Mesenchymal stem cell (in vitro differentiated cells and primary cell): ENCODE measurements around the gene NMRK1.
A peak's percentile ranks its signal among the peaks of the same experiment; 100 is the strongest.

Experiments
- DNase-seq: peaks from one replicate; pipeline ENCODE4 v3.0.0-alpha.2; 2013
- H2AFZ ChIP-seq: one replicate; pipeline ENCODE4 v1.6.1; 2013; ENCODE audit warnings: low read depth, mild to moderate bottlenecking, control low read depth, inconsistent platforms, low read length, moderate library complexity
- H2AK5ac ChIP-seq: 2 replicates; pipeline ENCODE4 v1.6.1; 2013; ENCODE audit warnings: low read length, moderate library complexity, mild to moderate bottlenecking, inconsistent platforms; ENCODE audit not compliant: severe bottlenecking
- H2BK120ac ChIP-seq: one replicate; pipeline ENCODE4 v1.6.1; 2013; ENCODE audit warnings: low read depth, mild to moderate bottlenecking, inconsistent platforms, low read length, moderate library complexity
- H2BK12ac ChIP-seq, 2 experiments: one replicate each; pipeline ENCODE4 v1.6.1; 2013; ENCODE audit warnings: inconsistent platforms in 2 of 2, low read length in 2 of 2, mild to moderate bottlenecking in 2 of 2, moderate library complexity in 2 of 2, control low read depth in 1 of 2
- H2BK15ac ChIP-seq: one replicate; pipeline ENCODE4 v1.6.1; 2013; ENCODE audit warnings: mild to moderate bottlenecking, low read depth, inconsistent platforms; ENCODE audit not compliant: poor library complexity, severe bottlenecking
- H2BK5ac ChIP-seq: 2 replicates; pipeline ENCODE4 v1.6.1; 2013; ENCODE audit warnings: low read depth, mild to moderate bottlenecking, low read length, control low read depth, inconsistent platforms; ENCODE audit not compliant: poor library complexity, severe bottlenecking
- H3K14ac ChIP-seq, 2 experiments: one replicate each; pipeline ENCODE4 v1.6.1; 2013; ENCODE audit warnings: inconsistent platforms in 2 of 2, low read length in 2 of 2, control low read depth in 1 of 2, mild to moderate bottlenecking in 1 of 2, moderate library complexity in 1 of 2
- H3K18ac ChIP-seq, 2 experiments: one replicate each; pipeline ENCODE4 v1.6.1; 2013; ENCODE audit warnings: inconsistent platforms in 2 of 2, low read length in 2 of 2, control low read depth in 1 of 2, low read depth in 1 of 2, mild to moderate bottlenecking in 1 of 2
- H3K23ac ChIP-seq, 2 experiments: one replicate each; pipeline ENCODE4 v1.6.1; 2013; ENCODE audit warnings: inconsistent platforms in 2 of 2, low read length in 2 of 2, mild to moderate bottlenecking in 2 of 2, moderate library complexity in 2 of 2, control low read depth in 1 of 2
- H3K27ac ChIP-seq: 2 replicates; pipeline ENCODE4 v1.5.1; 2013; ENCODE audit warnings: mild to moderate bottlenecking, moderate library complexity, low read length, control low read depth, inconsistent platforms; ENCODE audit not compliant: poor library complexity, severe bottlenecking
- H3K27me3 ChIP-seq, 2 experiments: 2 replicates each; pipeline versions ENCODE4 v1.6.1 to v1.7.0; 2013; ENCODE audit warnings: low read length in 2 of 2, mild to moderate bottlenecking in 2 of 2, moderate library complexity in 2 of 2, control low read depth in 1 of 2, inconsistent platforms in 1 of 2; ENCODE audit not compliant: control insufficient read depth in 1 of 2, insufficient read depth in 1 of 2
- H3K36me3 ChIP-seq, 2 experiments: 2 replicates each; pipeline versions ENCODE4 v1.6.1 to v1.7.0; 2013; ENCODE audit warnings: low read length in 2 of 2, control low read depth in 1 of 2, inconsistent platforms in 1 of 2, low read depth in 1 of 2, mild to moderate bottlenecking in 1 of 2; ENCODE audit not compliant: insufficient read depth in 2 of 2, control insufficient read depth in 1 of 2
- H3K4ac ChIP-seq, 2 experiments: one replicate each; pipeline ENCODE4 v1.6.1; 2013; ENCODE audit warnings: inconsistent platforms in 2 of 2, low read length in 2 of 2, mild to moderate bottlenecking in 2 of 2, moderate library complexity in 2 of 2, control low read depth in 1 of 2, low read depth in 1 of 2
- H3K4me1 ChIP-seq: 2 replicates; pipeline ENCODE4 v1.6.1; 2013; ENCODE audit warnings: low read depth, low read length, control low read depth; ENCODE audit not compliant: control insufficient read depth, insufficient read depth
- H3K4me2 ChIP-seq: 2 replicates; pipeline ENCODE4 v1.6.1; 2013; ENCODE audit warnings: low read length, mild to moderate bottlenecking, inconsistent platforms; ENCODE audit not compliant: poor library complexity, severe bottlenecking
- H3K4me3 ChIP-seq, 2 experiments: 2 replicates each; pipeline versions ENCODE4 v1.5.1 to v1.7.0; 2013; ENCODE audit warnings: low read length in 2 of 2, mild to moderate bottlenecking in 2 of 2, control low read depth in 1 of 2, low read depth in 1 of 2; ENCODE audit not compliant: insufficient read depth in 1 of 2
- H3K79me1 ChIP-seq: replicated peaks from 2 replicates; pipeline ENCODE4 v1.6.1; 2013; ENCODE audit warnings: mild to moderate bottlenecking, control low read depth, low read length, inconsistent platforms; ENCODE audit not compliant: poor library complexity, severe bottlenecking
- H3K9ac ChIP-seq: 2 replicates; pipeline ENCODE4 v1.7.0; 2013; ENCODE audit warnings: mild to moderate bottlenecking, low read length, moderate library complexity
- H3K9me3 ChIP-seq: 2 replicates; pipeline ENCODE4 v1.7.0; 2013; ENCODE audit warnings: mild to moderate bottlenecking, low read length; ENCODE audit not compliant: control insufficient read depth
- H4K8ac ChIP-seq: one replicate; pipeline ENCODE4 v1.6.1; 2013; ENCODE audit warnings: inconsistent platforms, mild to moderate bottlenecking, low read length, moderate library complexity
- H4K91ac ChIP-seq: one replicate; pipeline ENCODE4 v1.6.1; 2013; ENCODE audit warnings: mild to moderate bottlenecking, low read length, inconsistent platforms
- WGBS: methylation state at CpG from one replicate; pipeline ENCODE4 v1.1.7; 2013; ENCODE audit warnings: mixed read lengths; 5-methylcytosine and 5-hydroxymethylcytosine counted together

The NMRK1 gene

GRCh38 chr9:75131700-75132099, 43.7 kb upstream of the NMRK1 start:
- no peak overlapping the region for H3K9ac ChIP-seq
- no peak overlapping the region for H2BK12ac ChIP-seq
- no peak overlapping the region for H2AK5ac ChIP-seq
- no peak overlapping the region for H3K18ac ChIP-seq
- H3K23ac ChIP-seq: no peak overlapping the region
- H4K91ac ChIP-seq: no peak overlapping the region
- no peak overlapping the region for H2AFZ ChIP-seq
- H3K14ac ChIP-seq: no peak overlapping the region
- H3K27ac ChIP-seq: no peak overlapping the region
- H4K8ac ChIP-seq: no peak overlapping the region
- no peak overlapping the region for H3K4me2 ChIP-seq
- H3K4ac ChIP-seq: no peak overlapping the region
- no peak overlapping the region for H2BK5ac ChIP-seq
- no peak overlapping the region for H3K4me3 ChIP-seq
- H3K9me3 ChIP-seq: no peaks in the 10 kb centered on the region
- WGBS: 96% methylated on average over 1 of the region's 3 CpGs
- DNase-seq: no peak
- no peaks in the 10 kb centered on the region for H3K27me3 ChIP-seq
- H2BK120ac ChIP-seq: no peak overlapping the region
- no peak overlapping the region for H2BK15ac ChIP-seq
- H3K36me3 ChIP-seq: peaks cover 10 to 70% of the 10 kb centered on the region in 2 experiments
- H3K79me1 ChIP-seq: peaks cover 7% of the 10 kb centered on the region
- H3K4me1 ChIP-seq: no peaks in the 10 kb centered on the region

- no peak overlapping the region for H3K18ac ChIP-seq
- no peak overlapping the region for H2BK15ac ChIP-seq
- H3K79me1 ChIP-seq: peaks cover 7% of the 10 kb centered on the region
- no peak overlapping the region for H3K23ac ChIP-seq
- no peak overlapping the region for H2BK12ac ChIP-seq
- no peaks in the 10 kb centered on the region for H3K27me3 ChIP-seq
- H3K27ac ChIP-seq: no peak overlapping the region
- H3K4ac ChIP-seq: no peak overlapping the region
- WGBS: 72% methylated on average over 5 of the region's 5 CpGs
- H3K4me1 ChIP-seq: no peaks in the 10 kb centered on the region
- no peak overlapping the region for H2AFZ ChIP-seq
- H3K4me3 ChIP-seq: no peak overlapping the region
- H2AK5ac ChIP-seq: no peak overlapping the region
- no peaks in the 10 kb centered on the region for H3K9me3 ChIP-seq
- DNase-seq: peak; percentile 28
- H4K8ac ChIP-seq: no peak overlapping the region
- no peak overlapping the region for H3K9ac ChIP-seq
- no peak overlapping the region for H3K4me2 ChIP-seq
- no peak overlapping the region for H4K91ac ChIP-seq
- H3K14ac ChIP-seq: no peak overlapping the region
- H2BK5ac ChIP-seq: no peak overlapping the region
- H3K36me3 ChIP-seq: peaks cover 6 to 62% of the 10 kb centered on the region in 2 experiments
- no peak overlapping the region for H2BK120ac ChIP-seq
Measured at GRCh38 chr9:75130621-75131230, 42.8 kb upstream of the NMRK1 start.

DNA sequence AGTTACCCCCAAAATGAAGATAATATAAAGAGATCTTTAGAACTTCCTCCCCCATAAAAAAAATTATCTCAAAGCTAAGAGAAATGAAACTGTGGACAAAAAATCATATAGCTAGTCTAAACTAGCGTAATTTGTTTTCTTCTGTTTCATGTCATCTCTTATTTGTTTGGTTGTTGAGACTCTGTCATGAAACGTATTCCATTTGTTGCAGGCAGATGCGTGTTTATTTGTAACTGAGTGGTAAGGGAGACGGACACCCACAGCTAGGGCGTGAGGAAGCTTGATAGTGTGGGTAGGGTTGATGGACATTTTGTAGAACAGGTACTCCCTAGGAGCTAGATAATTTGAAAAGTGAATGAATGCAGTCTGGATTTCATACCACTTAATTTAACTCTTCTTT, 42.2 kb upstream of the NMRK1 start:
- Histone ChIP-seq H3K4me1 (no peaks in the 10 kb centered on the region), H2AFZ (no peak overlapping the region), H3K27me3 (no peaks in the 10 kb centered on the region), H2BK12ac (no peak overlapping the region), H3K79me1 (peaks cover 6% of the 10 kb centered on the region), H4K91ac (no peak overlapping the region), H2BK120ac (no peak overlapping the region), H4K8ac (no peak overlapping the region), H2AK5ac (no peak overlapping the region), H3K4me3 (no peak overlapping the region), H2BK5ac (no peak overlapping the region), H3K36me3 (peaks cover 6 to 56% of the 10 kb centered on the region in 2 experiments), H3K4ac (no peak overlapping the region), H3K9ac (no peak overlapping the region), H3K23ac (no peak overlapping the region), H3K18ac (no peak overlapping the region), H3K9me3 (no peaks in the 10 kb centered on the region), H3K27ac (no peak overlapping the region), H2BK15ac (no peak overlapping the region), H3K14ac (no peak overlapping the region), H3K4me2 (no peak overlapping the region)
- no peak for DNase-seq
- 99% methylated on average over 5 of the region's 5 CpGs for WGBS

DNA sequence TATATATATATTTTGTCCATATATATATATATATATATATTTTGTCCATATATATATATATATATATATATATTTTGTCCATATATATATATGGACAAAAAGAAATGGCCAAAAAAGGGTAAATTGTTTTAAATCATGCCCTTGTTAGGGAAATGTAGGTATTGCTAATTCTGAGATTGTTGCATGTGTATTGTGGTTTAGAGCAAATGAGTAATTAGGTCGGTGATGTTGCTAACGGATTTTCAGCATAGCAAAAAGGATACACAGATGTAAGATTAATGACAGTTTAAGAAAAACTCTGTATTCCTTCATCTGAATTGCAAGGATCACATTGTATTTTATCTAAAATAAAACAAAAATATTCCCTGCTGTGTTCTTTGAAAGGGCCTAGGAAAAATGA, 40.6 kb upstream of the NMRK1 start:
- no peak overlapping the region for H2BK120ac ChIP-seq
- H2AK5ac ChIP-seq: no peak overlapping the region
- no peak overlapping the region for H3K27ac ChIP-seq
- no peak overlapping the region for H2BK12ac ChIP-seq
- H3K27me3 ChIP-seq: no peaks in the 10 kb centered on the region
- H3K23ac ChIP-seq: no peak overlapping the region
- H4K8ac ChIP-seq: no peak overlapping the region
- no peak overlapping the region for H2BK15ac ChIP-seq
- H3K14ac ChIP-seq: no peak overlapping the region
- H3K18ac ChIP-seq: no peak overlapping the region
- no peak overlapping the region for H2BK5ac ChIP-seq
- peaks cover 9% of the 10 kb centered on the region for H3K79me1 ChIP-seq
- no peak overlapping the region for H2AFZ ChIP-seq
- H3K4ac ChIP-seq: no peak overlapping the region
- no peaks in the 10 kb centered on the region for H3K4me1 ChIP-seq
- no peak overlapping the region for H3K4me2 ChIP-seq
- H3K9ac ChIP-seq: no peak overlapping the region
- no peaks in the 10 kb centered on the region for H3K9me3 ChIP-seq
- no peak overlapping the region for H3K4me3 ChIP-seq
- WGBS: no CpG with 5 or more reads among the region's 2 CpGs
- DNase-seq: no peak
- H3K36me3 ChIP-seq: peaks cover 6 to 41% of the 10 kb centered on the region in 2 experiments
- H4K91ac ChIP-seq: no peak overlapping the region
